H1 (cell line): ENCODE results near the gene GALNT9. TPM values are rescaled to one million over a fixed set of nuclear protein-coding genes. Genes with fewer than 3 reads are reported as not detected.
"Not testable (repeated sequence)": the region's sequence is repeated elsewhere in the genome, so short reads cannot be mapped to it uniquely, and the experiment has no call there.

Experiments
- CTCF ChIA-PET: fragments of 300-600 bp; sonication (Branson Sonifier 250); formaldehyde crosslinking; loops from one replicate; lab custom pipeline; 2021; ENCODE audit not compliant: partially characterized antibody; lab: Charles Lee
- POLR2A ChIA-PET: fragments of 300-600 bp; sonication (Branson Sonifier 250); formaldehyde crosslinking; loops from one replicate; lab custom pipeline; 2021; ENCODE audit warnings: inconsistent platforms; ENCODE audit not compliant: partially characterized antibody; lab: Charles Lee
- DNase-seq, 2 experiments: peaks; one replicate each; pipeline versions ENCODE4 v3.0.0 to v3.0.0-alpha.2; 2010 to 2022; ENCODE audit warnings: low spot score in 2 of 2, low read depth in 1 of 2, mixed read lengths in 1 of 2
- FAIRE-seq: peaks from 2 replicates; lab custom pipeline; 2011; peaks lifted over from hg19 to GRCh38; lab: Jason Lieb, UNC
- H2AFZ ChIP-seq: 2 replicates; pipeline ENCODE4 v1.8.1; 2012; ENCODE audit warnings: low read length, inconsistent platforms
- H2AK5ac ChIP-seq: 2 replicates; pipeline ENCODE4 v1.6.1; 2013; ENCODE audit warnings: low read depth, low read length
- H2BK120ac ChIP-seq: replicated peaks from 2 replicates; pipeline ENCODE3; 2013; ENCODE audit warnings: low read depth, low read length, inconsistent platforms
- H2BK12ac ChIP-seq: 2 replicates; pipeline ENCODE4 v1.6.1; 2013; ENCODE audit warnings: low read depth, low read length
- H2BK15ac ChIP-seq: 2 replicates; pipeline ENCODE4 v1.6.1; 2013; ENCODE audit warnings: low read length
- H2BK20ac ChIP-seq: 2 replicates; pipeline ENCODE4 v1.6.1; 2013; ENCODE audit warnings: low read length
- H2BK5ac ChIP-seq: 2 replicates; pipeline ENCODE4 v1.6.1; 2013; ENCODE audit warnings: low read depth, low read length
- H3K14ac ChIP-seq: 2 replicates; pipeline ENCODE4 v1.6.1; 2013; ENCODE audit warnings: inconsistent platforms; ENCODE audit not compliant: insufficient read length
- H3K18ac ChIP-seq: 2 replicates; pipeline ENCODE4 v1.6.1; 2013; ENCODE audit warnings: low read length; ENCODE audit errors: extremely low read depth
- H3K23ac ChIP-seq: 2 replicates; pipeline ENCODE4 v1.6.1; 2013; ENCODE audit warnings: inconsistent platforms; ENCODE audit not compliant: insufficient read length
- H3K23me2 ChIP-seq: 2 replicates; pipeline ENCODE4 v1.6.1; 2013; ENCODE audit warnings: low read depth, low read length
- H3K27ac ChIP-seq: 2 replicates; pipeline ENCODE4 v1.6.1; 2011; ENCODE audit warnings: low read depth, low read length, inconsistent platforms
- H3K27me3 ChIP-seq, 4 experiments: replicated peaks in 1 of 4; 1 replicate in 1 of 4; 2 replicates in 3 of 4; pipeline versions ENCODE4 v1.6.1 to v1.8.1; 2011 to 2013; ENCODE audit warnings: low read length in 3 of 4, mild to moderate bottlenecking in 3 of 4, inconsistent platforms in 2 of 4, mixed read lengths in 2 of 4, moderate library complexity in 1 of 4; ENCODE audit not compliant: control insufficient read depth in 3 of 4, insufficient read depth in 3 of 4; ENCODE audit errors: extremely low read depth in 1 of 4
- H3K36me3 ChIP-seq, 4 experiments: 2 replicates each; pipeline versions ENCODE4 v1.6.1 to v1.8.1; 2011 to 2013; ENCODE audit warnings: mild to moderate bottlenecking in 4 of 4, low read length in 3 of 4, moderate library complexity in 2 of 4, control low read depth in 1 of 4, inconsistent platforms in 1 of 4; ENCODE audit not compliant: insufficient read depth in 4 of 4, control insufficient read depth in 2 of 4
- H3K4ac ChIP-seq: replicated peaks from 2 replicates; pipeline ENCODE3; 2013; ENCODE audit warnings: low read length, low read depth, mixed read lengths, inconsistent platforms; ENCODE audit not compliant: insufficient read length
- H3K4me1 ChIP-seq, 4 experiments: replicated peaks in 1 of 4; 1 replicate in 1 of 4; 2 replicates in 3 of 4; pipeline versions ENCODE4 v1.6.1 to v1.8.1; 2011 to 2013; ENCODE audit warnings: low read length in 3 of 4, inconsistent platforms in 2 of 4, mixed read lengths in 1 of 4; ENCODE audit not compliant: insufficient read depth in 4 of 4, control insufficient read depth in 3 of 4
- H3K4me2 ChIP-seq, 2 experiments: 2 replicates each; pipeline versions ENCODE4 v1.6.1 to v1.8.1; 2011 to 2013; ENCODE audit warnings: low read depth in 2 of 2, low read length in 2 of 2, control low read depth in 1 of 2, inconsistent platforms in 1 of 2, mild to moderate bottlenecking in 1 of 2; ENCODE audit not compliant: insufficient read depth in 1 of 2
- H3K4me3 ChIP-seq, 4 experiments: fragments of 200-600, 300-600 bp in 1 of 4; sonication (generic), shearing (Covaris generic), sonication (Bioruptor Twin) in 1 of 4; 2 replicates each; pipeline versions ENCODE4 v1.5.1 to v1.8.1; 2011 to 2016; ENCODE audit warnings: low read length in 4 of 4, low read depth in 3 of 4, control low read depth in 2 of 4, inconsistent platforms in 2 of 4, mild to moderate bottlenecking in 2 of 4, mixed read lengths in 1 of 4, moderate library complexity in 1 of 4; ENCODE audit not compliant: insufficient read depth in 2 of 4; ENCODE audit errors: extremely low read depth in 1 of 4
- H3K56ac ChIP-seq: replicated peaks from 2 replicates; pipeline ENCODE3; 2013; ENCODE audit warnings: low read depth, mild to moderate bottlenecking, mixed read lengths, low read length, inconsistent platforms; ENCODE audit not compliant: insufficient read length
- H3K79me1 ChIP-seq: 2 replicates; pipeline ENCODE4 v1.6.1; 2013; ENCODE audit warnings: low read depth, low read length, control low read depth
- H3K79me2 ChIP-seq, 2 experiments: 2 replicates each; pipeline versions ENCODE4 v1.6.1 to v1.8.1; 2012 to 2013; ENCODE audit warnings: low read length in 2 of 2, mild to moderate bottlenecking in 2 of 2, inconsistent platforms in 1 of 2; ENCODE audit not compliant: insufficient read depth in 2 of 2, control insufficient read depth in 1 of 2
- H3K9ac ChIP-seq, 4 experiments: replicated peaks in 1 of 4; 1 replicate in 1 of 4; 2 replicates in 3 of 4; pipeline versions ENCODE4 v1.6.1 to v1.8.1; 2011 to 2013; ENCODE audit warnings: low read depth in 3 of 4, low read length in 3 of 4, control low read depth in 2 of 4, mild to moderate bottlenecking in 2 of 4, moderate library complexity in 2 of 4, inconsistent platforms in 1 of 4; ENCODE audit errors: extremely low read depth in 1 of 4
- H3K9me3 ChIP-seq, 2 experiments: 2 replicates each; pipeline versions ENCODE4 v1.6.1 to v1.8.1; 2012 to 2013; ENCODE audit warnings: mild to moderate bottlenecking in 2 of 2, moderate library complexity in 2 of 2, control low read depth in 1 of 2, inconsistent platforms in 1 of 2, low read depth in 1 of 2, low read length in 1 of 2, mixed read lengths in 1 of 2; ENCODE audit not compliant: insufficient read depth in 2 of 2
- H4K20me1 ChIP-seq, 2 experiments: replicated peaks in 1 of 2; 2 replicates each; pipeline versions ENCODE3 to v1.8.1; 2011 to 2013; ENCODE audit warnings: inconsistent platforms in 2 of 2, low read length in 2 of 2, mild to moderate bottlenecking in 1 of 2; ENCODE audit not compliant: insufficient read depth in 2 of 2, control insufficient read depth in 1 of 2
- H4K5ac ChIP-seq: 2 replicates; pipeline ENCODE4 v1.6.1; 2013; ENCODE audit warnings: low read length, low read depth, mixed read lengths, inconsistent platforms; ENCODE audit not compliant: insufficient read length
- H4K8ac ChIP-seq: 2 replicates; pipeline ENCODE4 v1.8.0; 2013; ENCODE audit warnings: mild to moderate bottlenecking, moderate library complexity, low read length, inconsistent platforms; ENCODE audit not compliant: insufficient read depth; ENCODE audit errors: extremely low read depth
- H4K91ac ChIP-seq: replicated peaks from 2 replicates; pipeline ENCODE3; 2013; ENCODE audit warnings: low read length, mixed read lengths, inconsistent platforms; ENCODE audit not compliant: insufficient read length
- CEBPB ChIP-seq: IDR thresholded peaks from 2 replicates; pipeline ENCODE4 v1.6.1; 2012; ENCODE audit warnings: low read depth, low read length
- CTCF ChIP-seq, 3 experiments: IDR thresholded peaks; 1 replicate in 2 of 3; 2 replicates in 1 of 3; pipeline versions ENCODE4 v1.5.1 to v1.6.1; 2011; ENCODE audit warnings: low read length in 3 of 3, mild to moderate bottlenecking in 3 of 3, inconsistent platforms in 2 of 3, low read depth in 1 of 3, moderate library complexity in 1 of 3; ENCODE audit not compliant: insufficient read depth in 1 of 3; ENCODE audit errors: control extremely low read depth in 1 of 3
- JUND ChIP-seq: IDR thresholded peaks from 2 replicates; pipeline ENCODE4 v1.6.1; 2011; ENCODE audit warnings: mild to moderate bottlenecking, improper control_type of control experiment, low read length
- NANOG ChIP-seq: IDR thresholded peaks from 2 replicates; pipeline ENCODE4 v1.6.1; 2011; ENCODE audit warnings: low read length, low read depth, mild to moderate bottlenecking, inconsistent platforms; ENCODE audit not compliant: insufficient read depth, poor library complexity, severe bottlenecking
- RBBP5 ChIP-seq: IDR thresholded peaks from 2 replicates; pipeline ENCODE4 v1.7.1; 2012; ENCODE audit warnings: low read depth, mild to moderate bottlenecking, inconsistent platforms, low read length, moderate library complexity, borderline replicate concordance
- SAP30 ChIP-seq: fragments of 300-600 bp; sonication (generic); IDR thresholded peaks from 2 replicates; pipeline ENCODE4 v1.7.1; 2012; ENCODE audit warnings: low read length, moderate library complexity, mild to moderate bottlenecking, inconsistent platforms; ENCODE audit not compliant: insufficient read depth, insufficient replicate concordance
- SUZ12 ChIP-seq: fragments of 200-600 bp; sonication (generic); IDR thresholded peaks from 2 replicates; pipeline ENCODE4 v1.6.1; 2012; ENCODE audit warnings: mild to moderate bottlenecking, inconsistent platforms, low read length, moderate library complexity, mixed read lengths
- YY1 ChIP-seq: IDR thresholded peaks from 2 replicates; pipeline ENCODE4 v1.6.1; 2011; ENCODE audit warnings: low read depth, mild to moderate bottlenecking, low read length
- WGBS, 2 experiments: shearing (Covaris generic) in 1 of 2; methylation state at CpG; one replicate each; pipeline versions ENCODE4 v1.1.6 to v1.1.7; 2013 to 2015; ENCODE audit warnings: low lambda C conversion rate in 2 of 2, mixed read lengths in 2 of 2, inconsistent platforms in 1 of 2, low coverage in 1 of 2, missing lambda C conversion rate in 1 of 2; ENCODE audit not compliant: insufficient replicate concordance in 2 of 2, insufficient coverage in 1 of 2, insufficient read length in 1 of 2; ENCODE audit errors: extremely low coverage in 1 of 2, missing lambda C conversion rate in 1 of 2; 5-methylcytosine and 5-hydroxymethylcytosine counted together
- polyA plus RNA-seq, 7 experiments: library from polyadenylated mRNA; depleted of rRNA in 3 of 7; stranded (reverse) in 5 of 7; unstranded in 2 of 7; fragments of >200 nt in 5 of 7; fragments of 200-250 nt in 2 of 7; gene quantifications; 1 replicate in 5 of 7; 2 replicates in 1 of 7; 4 replicates in 1 of 7; pipeline versions ENCODE4 v1.2.1 to v1.2.3, GENCODE V29; 2011 to 2013; ENCODE audit warnings: missing spikeins in 2 of 7, mixed read lengths in 2 of 7
- total RNA-seq: library from RNA; stranded (reverse); fragmentation: NEBNext Ultra II Directional; extraction: Animal tissue kit (Norgen Biotek cat#: 25700); gene quantifications from 2 replicates; pipeline ENCODE4 v1.2.1, GENCODE V29; 2021

GALNT9 gene
- total and polyA plus RNA-seq, 2 of the 8 experiments (the other 6 are each of a cell fraction or from before 2014, with no cell fraction given) = 2.0 to 3.6 TPM

GRCh38 chr12:132253698-132254480, 75.5 kb downstream of the GALNT9 start (continued):
- TF ChIP-seq CTCF (IDR thresholded peaks at IDR 0.05; ENCODE audit: control extremely low read depth in 1 of 3, insufficient read depth in 1 of 3, low read depth in 1 of 3, low read length in 3 of 3) = no peak
- TF ChIP-seq YY1 = no peak
- no peak for TF ChIP-seq NANOG
- no peak for TF ChIP-seq RBBP5
- TF ChIP-seq JUND = no peak
- no peak for TF ChIP-seq CEBPB
- no peak for TF ChIP-seq SUZ12
- no peak for TF ChIP-seq SAP30
- TF ChIP-seq, all 59 proteins: peak for 0

- POLR2A ChIA-PET = not testable (repeated sequence)
- CTCF ChIA-PET = interaction anchor here (1.2 kb wide), 1 partner anchor 68 kb away, joined by 3 read pairs; no protein-coding TSS in a partner anchor
- 85% methylated on average over 4 of the region's 5 CpGs; no CpG with 5 or more reads in 1 of the 2 experiments for WGBS, 2 experiments
Measured at GRCh38 chr12:132252981-132253380, 76.4 kb downstream of the GALNT9 start.

More at GRCh38 chr12:132252981-132253380, 76.4 kb downstream of the GALNT9 start:
- not testable (repeated sequence) for DNase-seq, H4K20me1 ChIP-seq, H4K8ac ChIP-seq, H3K23me2 ChIP-seq, H3K4me1 ChIP-seq, H3K4me3 ChIP-seq, FAIRE-seq, H3K9ac ChIP-seq, H3K4me2 ChIP-seq, H4K5ac ChIP-seq, H2AFZ ChIP-seq, H3K79me1 ChIP-seq, H2BK20ac ChIP-seq, H4K91ac ChIP-seq, H2BK5ac ChIP-seq, H3K56ac ChIP-seq, H3K9me3 ChIP-seq, H3K36me3 ChIP-seq, H2BK15ac ChIP-seq, H3K18ac ChIP-seq, H3K27ac ChIP-seq, H3K27me3 ChIP-seq, H3K79me2 ChIP-seq, H3K14ac ChIP-seq, H3K23ac ChIP-seq, H3K4ac ChIP-seq, H2BK120ac ChIP-seq, H2BK12ac ChIP-seq, H2AK5ac ChIP-seq
